Stimulated activated CD8-positive, alpha-beta memory T cell treated with anti-CD3 and anti-CD28 coated beads, Interleukin-4, amount 100 ng/mL, for 4 hours (primary cell): ENCODE measurements around the gene ROM1.
"Not testable (repeated sequence)": the region's sequence is repeated elsewhere in the genome, so short reads cannot be mapped to it uniquely, and the experiment has no call there.

Source experiments
- DNase-seq, 2 donors: peaks; one replicate each; pipeline ENCODE4 v3.0.0-alpha.2; 2020; ENCODE audit warnings: low read depth in 2 of 2, low spot score in 1 of 2

ROM1 gene

GRCh38 chr11:62607714-62608113 is 5.3 kb upstream of the ROM1 start:
- DNase-seq, result no peak

- no peak for DNase-seq
These were observed 4.3 kb upstream of the ROM1 start for GRCh38 chr11:62608776-62609175.

- DNase-seq, result no peak
These were observed 2.7 kb upstream of the ROM1 start for GRCh38 chr11:62610403-62610802.

- DNase-seq, result no peak
These were observed 2.0 kb upstream of the ROM1 start for GRCh38 chr11:62610814-62611704.

- peak in 1 of 2 donors; percentile 16 for DNase-seq
These were observed 1.2 kb upstream of the ROM1 start for GRCh38 chr11:62611705-62612365.

GRCh38 chr11:62613291-62613778 is 278 bp downstream of the ROM1 start:
- DNase-seq, result no peak

- peak in 1 of 2 donors; percentile 23 for DNase-seq
These were observed 1.2 kb downstream of the ROM1 start for GRCh38 chr11:62614275-62614674.

- no peak for DNase-seq
These were observed 2.5 kb downstream of the ROM1 start for GRCh38 chr11:62615521-62615920.

GRCh38 chr11:62616957-62617356 is 3.9 kb downstream of the ROM1 start:
- not testable (repeated sequence) for DNase-seq

GRCh38 chr11:62621027-62621566 is 8.0 kb downstream of the ROM1 start:
- DNase-seq, result no peak

GRCh38 chr11:62621567-62622470 is 8.8 kb downstream of the ROM1 start, which contains the start of gene B3GAT3:
Gene B3GAT3, minus strand, starts transcription at chr11:62621986. Its CDS starts 39 bp downstream, at chr11:62621947.
- peak; percentile 94 to 98 for DNase-seq

GRCh38 chr11:62622476-62623089 is 9.5 kb downstream of the ROM1 start:
- DNase-seq, result no peak

- no peak for DNase-seq
These were observed 14.7 kb downstream of the ROM1 start for GRCh38 chr11:62627713-62628112.

- no peak for DNase-seq
These were observed 19.4 kb downstream of the ROM1 start for GRCh38 chr11:62632492-62632891.

GRCh38 chr11:62644220-62644619 is 31.2 kb downstream of the ROM1 start:
- DNase-seq, result no peak

- DNase-seq, result no peak
These were observed 32.6 kb downstream of the ROM1 start for GRCh38 chr11:62645671-62645945.

GRCh38 chr11:62645946-62646824 is 33.1 kb downstream of the ROM1 start, which contains the start of gene GANAB:
Gene GANAB, minus strand, starts transcription at chr11:62646613. Its CDS starts 14 bp downstream, at chr11:62646599.
- peak; percentile 98 to 99 for DNase-seq

- no peak for DNase-seq
These were observed 34.0 kb downstream of the ROM1 start for GRCh38 chr11:62646825-62647608.

- DNase-seq, result no peak
These were observed 34.5 kb downstream of the ROM1 start for GRCh38 chr11:62647609-62648005.
